ENCODE data around the gene CSNK2B. TPM values are rescaled to one million over a fixed set of nuclear protein-coding genes. Genes with fewer than 3 reads are reported as not detected.

Gene CSNK2B
- polyA plus RNA-seq, 1 donor (not counting 4 experiments of a cell fraction or from before 2014, with no cell fraction given) = 43.7 TPM

DNA sequence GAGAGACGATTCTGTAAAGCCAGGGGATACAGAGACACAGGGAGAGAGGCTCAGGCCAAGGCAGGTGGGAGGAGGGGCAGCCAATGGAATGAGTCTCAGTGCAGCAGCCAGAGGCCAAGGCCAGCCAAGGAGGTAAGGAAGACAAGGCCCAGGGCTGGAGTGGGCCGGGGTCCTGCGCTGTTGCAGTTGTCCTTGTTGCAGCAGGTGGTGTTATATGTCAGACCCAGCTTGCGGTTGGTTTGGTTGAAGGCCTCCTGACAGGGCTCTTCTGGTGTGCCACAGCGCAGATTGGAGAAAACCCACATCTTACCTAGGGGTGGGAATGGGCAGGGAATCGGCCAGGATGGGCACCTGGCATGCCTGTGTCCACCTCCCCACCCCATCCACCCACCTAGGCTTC, 53.1 kb downstream of the CSNK2B start:
- Histone ChIP-seq H3K4me3 (ENCODE audit: control insufficient read depth in 2 of 3, extremely low read depth in 1 of 3, insufficient read depth in 2 of 3, low read depth in 1 of 3, low read length in 3 of 3) (peak overlapping the region in 1 of 3 experiments; percentile 49), H3K9ac (ENCODE audit: control insufficient read depth, extremely low read depth, insufficient read depth, low read length) (no peak overlapping the region), H3K4me1 (ENCODE audit: control insufficient read depth, extremely low read depth, insufficient read depth, low read length) (peaks cover 31% of the 10 kb centered on the region), H3K9me1 (ENCODE audit: control insufficient read depth, extremely low read depth, insufficient read depth, low read length) (peaks cover 5% of the 10 kb centered on the region), H2AFZ (ENCODE audit: control insufficient read depth, low read length) (no peak overlapping the region), H3K27ac (ENCODE audit: control insufficient read depth, insufficient read depth, low read length) (peak overlapping the region; percentile 66), H3K4me2 (ENCODE audit: control insufficient read depth, extremely low read depth, insufficient read depth, low read depth, low read length) (peak overlapping the region; percentile 77), H3K79me2 (ENCODE audit: control insufficient read depth, insufficient read depth, low read length) (no peaks in the 10 kb centered on the region), H4K20me1 (ENCODE audit: control insufficient read depth, extremely low read depth, insufficient read depth, low read length) (no peaks in the 10 kb centered on the region), H3K36me3 (ENCODE audit: control insufficient read depth in 2 of 2, extremely low read depth in 1 of 2, insufficient read depth in 2 of 2, low read length in 2 of 2) (peaks cover 0 to 4% of the 10 kb centered on the region in 2 experiments), H3K27me3 (ENCODE audit: control insufficient read depth, extremely low read depth, insufficient read depth, low read length) (no peaks in the 10 kb centered on the region), H3K9me3 (ENCODE audit: control insufficient read depth, low read depth, low read length) (no peaks in the 10 kb centered on the region)
- dilution Hi-C loops (cut with MboI; ENCODE audit: extremely low pct_ligation_motif_present, low sequenced_read_pairs) = no loop called here
- no peak for FAIRE-seq
- TF ChIP-seq EZH2 (IDR thresholded peaks at IDR 0.05; ENCODE audit: low read length) = no peak
- no peak for TF ChIP-seq CTCF (optimal IDR thresholded peaks at IDR 0.05 in 1 of 3, IDR thresholded peaks at IDR 0.05 in 1 of 3, conservative IDR thresholded peaks at IDR 0.05 in 1 of 3; ENCODE audit: extremely low read depth in 1 of 3, insufficient read depth in 2 of 3, low read length in 3 of 3)
- no peak for DNase-seq (ENCODE audit: low read depth, low spot score)

Small RNAs within 50 kb of the gene (small RNA-seq; reads per million reads assigned to genes)
- gene LY6G6D (ENCODE audit: insufficient read length in 3 of 3, low read depth in 3 of 3, low replicate concordance in 1 of 3) (0 reads per million in 3 experiments), gene MIR4646 (ENCODE audit: insufficient read length in 3 of 3, low read depth in 3 of 3, low replicate concordance in 1 of 3) (0 reads per million in 3 experiments), gene MIR6832 (ENCODE audit: insufficient read length in 3 of 3, low read depth in 3 of 3, low replicate concordance in 1 of 3) (0 to 0.13 (median 0) reads per million in 3 experiments), gene RF00019 (ENCODE audit: insufficient read length in 3 of 3, low read depth in 3 of 3, low replicate concordance in 1 of 3) (0 reads per million in 3 experiments), gene SNORA38 (ENCODE audit: insufficient read length in 3 of 3, low read depth in 3 of 3, low replicate concordance in 1 of 3) (1.3 to 14.6 (median 10.0) reads per million in 3 experiments)

Other genes with a start within 250 kb of the CSNK2B start
- 6.0 to 18.1 TPM (median 8.6 TPM) in 3 replicates for gene MICB, start 167.9 kb upstream of the CSNK2B start, polyA plus RNA-seq
- gene MCCD1, start 137.1 kb upstream of the CSNK2B start, polyA plus RNA-seq = not detected in 3 replicates
- gene DDX39B, start 124.1 kb upstream of the CSNK2B start, polyA plus RNA-seq = 270 to 540 TPM (median 314 TPM) in 3 replicates
- gene ATP6V1G2, start 119.5 kb upstream of the CSNK2B start, polyA plus RNA-seq = 0.46 to 1.3 TPM (median 0.94 TPM) in 3 replicates
- 4.8 to 8.9 TPM (median 7.2 TPM) in 3 replicates for gene NFKBIL1, start 118.5 kb upstream of the CSNK2B start, polyA plus RNA-seq
- 0.04 TPM in 1 of 3 replicates, not detected in the others for gene LTA, start 93.8 kb upstream of the CSNK2B start, polyA plus RNA-seq
- gene TNF, start 90.5 kb upstream of the CSNK2B start, polyA plus RNA-seq = 0.54 to 2.3 TPM (median 0.88 TPM) in 3 replicates
- 0.09 TPM in 1 of 3 replicates, not detected in the others for gene LTB, start 83.7 kb upstream of the CSNK2B start, polyA plus RNA-seq
- gene LST1, start 79.8 kb upstream of the CSNK2B start, polyA plus RNA-seq = 0.18 TPM in 1 of 3 replicates, not detected in the others
- gene NCR3, start 73.1 kb upstream of the CSNK2B start, polyA plus RNA-seq = not detected in 3 replicates
- gene AIF1, start 50.8 kb upstream of the CSNK2B start, polyA plus RNA-seq = not detected in 3 replicates
- 20.5 to 58.0 TPM (median 22.7 TPM) in 3 replicates for gene PRRC2A, start 45.4 kb upstream of the CSNK2B start, polyA plus RNA-seq
- gene BAG6, start 13.4 kb upstream of the CSNK2B start, polyA plus RNA-seq = 49.9 to 120 TPM (median 60.6 TPM) in 3 replicates
- 1.4 to 2.6 TPM (median 2.3 TPM) in 3 replicates for gene APOM, start 10.2 kb upstream of the CSNK2B start, polyA plus RNA-seq
- gene C6orf47, start 5.3 kb upstream of the CSNK2B start, polyA plus RNA-seq = 7.9 to 10.0 TPM (median 8.3 TPM) in 3 replicates
- gene GPANK1, start 1.1 kb upstream of the CSNK2B start, polyA plus RNA-seq = 7.9 to 11.4 TPM (median 10.0 TPM) in 3 replicates
- gene LY6G5B, start 3.9 kb downstream of the CSNK2B start, polyA plus RNA-seq = 3.6 to 5.2 TPM (median 4.1 TPM) in 3 replicates
- 0.58 to 0.95 TPM (median 0.61 TPM) in 3 replicates for gene LY6G5C, start 15.0 kb downstream of the CSNK2B start, polyA plus RNA-seq
- gene ABHD16A, start 37.2 kb downstream of the CSNK2B start, polyA plus RNA-seq = 20.9 to 28.2 TPM (median 21.8 TPM) in 3 replicates
- gene LY6G6F, start 40.8 kb downstream of the CSNK2B start, polyA plus RNA-seq = not detected in 3 replicates
- gene LY6G6D, start 49.3 kb downstream of the CSNK2B start, polyA plus RNA-seq = 0.22 to 0.33 TPM in 2 of 3 replicates, not detected in the other
- 2.3 to 3.1 TPM (median 2.4 TPM) in 3 replicates for gene LY6G6C, start 55.7 kb downstream of the CSNK2B start, polyA plus RNA-seq
- 0.06 to 0.21 TPM (median 0.10 TPM) in 3 replicates for gene MPIG6B, start 57.3 kb downstream of the CSNK2B start, polyA plus RNA-seq
- gene DDAH2, start 63.2 kb downstream of the CSNK2B start, polyA plus RNA-seq = 3.0 to 6.7 TPM (median 3.1 TPM) in 3 replicates
- gene CLIC1, start 70.5 kb downstream of the CSNK2B start, polyA plus RNA-seq = 759 to 873 TPM (median 832 TPM) in 3 replicates
- gene MSH5, start 73.9 kb downstream of the CSNK2B start, polyA plus RNA-seq = 9.4 to 14.8 TPM (median 11.4 TPM) in 3 replicates
- gene SAPCD1, start 96.6 kb downstream of the CSNK2B start, polyA plus RNA-seq = 1.1 to 2.1 TPM (median 1.7 TPM) in 3 replicates
- gene VWA7, start 111.2 kb downstream of the CSNK2B start, polyA plus RNA-seq = 0.32 to 0.47 TPM (median 0.33 TPM) in 3 replicates
- gene VARS1, start 129.7 kb downstream of the CSNK2B start, polyA plus RNA-seq = 17.2 to 57.2 TPM (median 26.3 TPM) in 3 replicates
- 34.4 to 84.1 TPM (median 46.5 TPM) in 3 replicates for gene LSM2, start 140.9 kb downstream of the CSNK2B start, polyA plus RNA-seq
- gene HSPA1L, start 149.2 kb downstream of the CSNK2B start, polyA plus RNA-seq = 0.31 to 0.60 TPM (median 0.54 TPM) in 3 replicates
- 95.5 to 142 TPM (median 110 TPM) in 3 replicates for gene HSPA1A, start 149.5 kb downstream of the CSNK2B start, polyA plus RNA-seq
- 33.5 to 65.8 TPM (median 48.1 TPM) in 3 replicates for gene HSPA1B, start 161.7 kb downstream of the CSNK2B start, polyA plus RNA-seq
- gene NEU1, start 196.7 kb downstream of the CSNK2B start, polyA plus RNA-seq = 27.9 to 44.4 TPM (median 38.6 TPM) in 3 replicates
- gene SLC44A4, start 212.9 kb downstream of the CSNK2B start, polyA plus RNA-seq = 0.06 to 0.25 TPM (median 0.18 TPM) in 3 replicates
- 17.6 to 26.5 TPM (median 17.7 TPM) in 3 replicates for gene EHMT2, start 231.6 kb downstream of the CSNK2B start, polyA plus RNA-seq
- 0.55 to 0.64 TPM (median 0.63 TPM) in 3 replicates for gene ZBTB12, start 236.0 kb downstream of the CSNK2B start, polyA plus RNA-seq

All from keratinocyte (primary cell).